Kidney epithelial cell (primary cell): ENCODE data around the gene KRTAP6-3. TPM values are rescaled to one million over a fixed set of nuclear protein-coding genes. Genes with fewer than 3 reads are reported as not detected.

Experiments
- DNase-seq: peaks from one replicate; pipeline ENCODE4 v3.0.0-alpha.2; 2010; ENCODE audit warnings: low read depth
- H3K27me3 ChIP-seq: 2 replicates; pipeline ENCODE4 v1.6.0; 2011; ENCODE audit warnings: low read length; ENCODE audit not compliant: control insufficient read depth, insufficient read depth
- H3K36me3 ChIP-seq: 2 replicates; pipeline ENCODE4 v1.5.1; 2011; ENCODE audit warnings: low read length; ENCODE audit not compliant: control insufficient read depth, insufficient read depth
- H3K4me3 ChIP-seq: 2 replicates; pipeline ENCODE4 v1.5.1; 2011; ENCODE audit warnings: low read depth, mild to moderate bottlenecking, control low read depth, low read length
- CTCF ChIP-seq: IDR thresholded peaks from 2 replicates; pipeline ENCODE4 v1.5.1; 2011; ENCODE audit warnings: mild to moderate bottlenecking, moderate library complexity, low read length, control low read depth, inconsistent platforms; ENCODE audit not compliant: insufficient read depth, poor library complexity, severe bottlenecking
- total RNA-seq: library from RNA; depleted of rRNA; stranded (reverse); fragments of >200 nt; gene quantifications from 2 replicates; pipeline ENCODE4 v1.2.3, GENCODE V29; 2015

The KRTAP6-3 gene
- total RNA-seq, 1 donor from 2014 or later: not detected

DNA sequence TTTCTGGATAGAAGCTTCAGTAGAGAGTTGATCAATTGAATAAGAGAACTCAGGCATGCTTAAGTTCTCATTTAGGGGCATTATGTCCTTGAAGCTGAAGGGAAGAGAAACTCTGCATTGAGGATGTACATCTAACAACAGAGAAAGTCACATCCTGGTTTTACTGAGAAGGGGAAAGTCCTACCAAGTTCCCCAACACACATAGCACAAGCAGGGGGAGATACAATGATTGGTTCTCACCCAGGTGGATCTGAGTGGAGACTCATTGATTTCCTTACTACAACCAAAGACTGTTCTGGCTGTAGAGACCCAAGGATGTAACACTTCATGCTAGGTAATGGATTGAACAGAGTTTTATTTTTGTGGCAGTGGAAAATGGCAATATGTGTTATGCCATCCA lies 23.0 kb downstream of the KRTAP6-3 start:
- TF ChIP-seq CTCF: no peak
- no peak for DNase-seq
- H3K4me3 ChIP-seq: no peak overlapping the region
- H3K36me3 ChIP-seq: no peaks in the 10 kb centered on the region
- H3K27me3 ChIP-seq: no peaks in the 10 kb centered on the region

- Histone ChIP-seq H3K27me3 (no peaks in the 10 kb centered on the region), H3K4me3 (no peak within 1 kb of the TSS), H3K36me3 (no peaks in the 10 kb centered on the region)
- TF ChIP-seq CTCF: no peak
- DNase-seq: no peak
These were observed 23.9 kb downstream of the KRTAP6-3 start, which contains the start of gene KRTAP20-1 for GRCh38 chr21:30616125-30616524. TSS of gene KRTAP20-1 (plus strand) at chr21:30616425. CDS start at chr21:30616455, 30 bp downstream.

GRCh38 chr21:30620080-30620479 lies 27.8 kb downstream of the KRTAP6-3 start:
- no peak for TF ChIP-seq CTCF

GRCh38 chr21:30620522-30620921 lies 28.3 kb downstream of the KRTAP6-3 start, which contains the start of gene KRTAP20-4:
TSS of gene KRTAP20-4 (plus strand) at chr21:30620627.
- Histone ChIP-seq H3K36me3 (no peaks in the 10 kb centered on the region), H3K27me3 (no peaks in the 10 kb centered on the region), H3K4me3 (no peak within 1 kb of the TSS)
- no peak for TF ChIP-seq CTCF
- no peak for DNase-seq

More at GRCh38 chr21:30620080-30620479, 27.8 kb downstream of the KRTAP6-3 start:
- no peak overlapping the region for H3K4me3 ChIP-seq
- H3K36me3 ChIP-seq: no peaks in the 10 kb centered on the region
- H3K27me3 ChIP-seq: no peaks in the 10 kb centered on the region
- no peak for DNase-seq

GRCh38 chr21:30623362-30623761 lies 31.1 kb downstream of the KRTAP6-3 start:
- no peak for TF ChIP-seq CTCF
- H3K27me3 ChIP-seq: no peaks in the 10 kb centered on the region

DNA sequence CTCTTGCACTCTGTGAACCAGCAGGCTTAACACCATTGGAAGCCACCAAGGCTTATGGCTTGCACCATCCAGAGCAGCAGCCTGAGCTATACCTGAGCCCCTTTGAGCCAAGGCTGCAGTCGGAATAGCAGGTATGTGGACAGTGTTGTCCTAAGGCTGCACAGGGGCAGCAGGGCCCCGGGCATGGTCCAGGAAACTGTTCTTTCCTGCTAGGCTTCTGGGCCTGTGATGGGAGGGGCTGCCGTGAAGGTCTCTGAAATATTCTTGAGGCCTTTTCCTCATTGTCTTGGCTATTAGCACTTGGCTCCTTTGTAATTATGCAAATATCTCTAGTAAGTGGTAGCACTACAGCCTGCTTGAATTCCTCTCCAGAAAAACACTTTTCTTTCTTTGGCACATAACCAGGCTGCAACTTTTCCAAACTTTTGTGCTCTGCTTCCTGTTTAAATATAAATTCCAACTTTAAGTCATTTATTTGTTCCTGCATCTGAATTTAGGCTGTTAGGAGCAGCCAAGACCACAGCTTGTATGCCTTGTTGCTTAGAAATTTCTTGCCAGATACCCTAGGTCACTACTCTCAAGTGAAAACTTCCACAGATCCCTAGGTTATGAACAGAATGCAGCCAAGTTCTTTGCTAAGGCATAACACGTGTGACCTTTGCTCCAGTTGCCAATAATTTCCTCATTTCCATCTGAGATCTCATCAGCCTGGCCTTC lies 33.4 kb downstream of the KRTAP6-3 start:
- no peaks in the 10 kb centered on the region for H3K36me3 ChIP-seq
- no peak overlapping the region for H3K4me3 ChIP-seq
- no peaks in the 10 kb centered on the region for H3K27me3 ChIP-seq
- DNase-seq: no peak
- TF ChIP-seq CTCF: no peak

More at GRCh38 chr21:30623362-30623761, 31.1 kb downstream of the KRTAP6-3 start:
- Histone ChIP-seq H3K36me3 (no peaks in the 10 kb centered on the region), H3K4me3 (no peak overlapping the region)
- DNase-seq: no peak
